ENCODE results near the gene SMYD3. TPM values are rescaled to one million over a fixed set of nuclear protein-coding genes. Genes with fewer than 3 reads are reported as not detected.

The SMYD3 gene
- total and polyA plus RNA-seq, 10 of the 15 experiments (the other 5 are each of a cell fraction or from before 2014, with no cell fraction given): 18.3 to 54.0 (median 24.8) TPM

GRCh38 chr1:246533371-246533905 is 26.4 kb upstream of the SMYD3 start:
- H3K4me2 ChIP-seq (ENCODE audit: control insufficient read depth, insufficient read depth): no peak overlapping the region
- intact Hi-C loops (cut with micrococcal nuclease; ENCODE audit: unreplicated experiment): no loop called here
- no peak for ATAC-seq
- ChIA-PET CTCF (no interaction called here), SMC1A (ENCODE audit: uncharacterized antibody, unreplicated experiment) (interaction anchor here (0.7 to 1.0 kb wide), 2 partner anchors 10 to 36 kb away, joined by 3 to 7 read pairs; no protein-coding TSS in a partner anchor), RAD21 (ENCODE audit: unreplicated experiment) (no interaction called here), POLR2A (interaction anchor here (0.6 kb wide), 1 partner anchor 48 kb away, joined by 4 read pairs; no protein-coding TSS in a partner anchor)
- no peak for DNase-seq (ENCODE audit: low read depth, low spot score)
- H3K27me3 ChIP-seq (replicated peaks in 1 of 2; ENCODE audit: control insufficient read depth in 2 of 2, insufficient read depth in 2 of 2, low read length in 1 of 2): no peaks in the 10 kb centered on the region; a peak in 1 of 4 replicates
- H3K4me1 ChIP-seq (ENCODE audit: control insufficient read depth, insufficient read depth, low read length): no peaks in the 10 kb centered on the region
- no peaks in the 10 kb centered on the region for H3K79me2 ChIP-seq (ENCODE audit: control insufficient read depth, insufficient read depth, low read length)
- WGBS (ENCODE audit: insufficient coverage, insufficient replicate concordance, low lambda C conversion rate, missing lambda C conversion rate): 30% methylated on average over 2 of the region's 2 CpGs
- no peak for TF ChIP-seq USF2 (IDR thresholded peaks at IDR 0.05; ENCODE audit: borderline replicate concordance, low read depth, low read length)
- peaks cover 4% of the 10 kb centered on the region; the same call in 1 of the 3 replicates for H3K9me3 ChIP-seq (replicated peaks; ENCODE audit: control insufficient read depth, insufficient read depth, low read length)
- in situ Hi-C loops (cut with MboI): no loop called here
- no peaks in the 10 kb centered on the region for H3K36me3 ChIP-seq (ENCODE audit: control insufficient read depth in 2 of 2, insufficient read depth in 2 of 2, low read length in 1 of 2)
- no peaks in the 10 kb centered on the region for H4K20me1 ChIP-seq (ENCODE audit: control insufficient read depth, insufficient read depth)
- no peak overlapping the region for H3K4me3 ChIP-seq
- BruUV-seq (replicated peaks): no TSS peak
- no peak overlapping the region for H2AFZ ChIP-seq (ENCODE audit: control insufficient read depth, low read depth, low read length)
- H3K9ac ChIP-seq (ENCODE audit: control insufficient read depth, insufficient read depth, low read length): no peak overlapping the region
- no peak for FAIRE-seq
- H3K27ac ChIP-seq (ENCODE audit: control insufficient read depth, insufficient read depth): no peak overlapping the region

- peaks cover 4% of the 10 kb centered on the region; the same call in 1 of the 2 replicates for H3K4me1 ChIP-seq (ENCODE audit: control insufficient read depth, insufficient read depth, low read length)
- ChIA-PET POLR2A (no interaction called here), CTCF (interaction anchor here (2.0 kb wide), 1 partner anchor 34 kb away, joined by 5 read pairs; no protein-coding TSS in a partner anchor), SMC1A (ENCODE audit: uncharacterized antibody, unreplicated experiment) (no interaction called here), RAD21 (ENCODE audit: unreplicated experiment) (interaction anchor here (0.8 kb wide), 1 partner anchor 35 kb away, joined by 3 read pairs; no protein-coding TSS in a partner anchor)
- in situ Hi-C loops (cut with MboI): no loop called here
- FAIRE-seq (no peak), ATAC-seq (no peak), DNase-seq (ENCODE audit: low read depth, low spot score) (no peak)
- H3K27me3 ChIP-seq (replicated peaks in 1 of 2; ENCODE audit: control insufficient read depth in 2 of 2, insufficient read depth in 2 of 2, low read length in 1 of 2): no peaks in the 10 kb centered on the region; a peak in 1 of 4 replicates
- no peak overlapping the region for H3K27ac ChIP-seq (ENCODE audit: control insufficient read depth, insufficient read depth)
- BruUV-seq (replicated peaks): no TSS peak
- H3K36me3 ChIP-seq (ENCODE audit: control insufficient read depth in 2 of 2, insufficient read depth in 2 of 2, low read length in 1 of 2): no peaks in the 10 kb centered on the region
- H3K9me3 ChIP-seq (replicated peaks; ENCODE audit: control insufficient read depth, insufficient read depth, low read length): peaks cover 4% of the 10 kb centered on the region; the same call in 1 of the 3 replicates
- no peak for TF ChIP-seq RB1 (IDR thresholded peaks at IDR 0.05; ENCODE audit: borderline replicate concordance)
- no peak for TF ChIP-seq BMI1 (IDR thresholded peaks at IDR 0.05; ENCODE audit: borderline replicate concordance)
- TF ChIP-seq IKZF1 (conservative IDR thresholded peaks at IDR 0.05): no peak
- no peak for TF ChIP-seq CEBPB (IDR thresholded peaks at IDR 0.05; ENCODE audit: borderline replicate concordance in 1 of 2, low read depth in 2 of 2, low read length in 2 of 2)
- TF ChIP-seq GABPA (IDR thresholded peaks at IDR 0.05; ENCODE audit: low read depth): no peak
- TF ChIP-seq ZNF207 (IDR thresholded peaks at IDR 0.05; ENCODE audit: borderline replicate concordance): no peak
- H3K4me3 ChIP-seq: no peak overlapping the region
- intact Hi-C loops (cut with micrococcal nuclease; ENCODE audit: unreplicated experiment): no loop called here
- no peak overlapping the region for H3K4me2 ChIP-seq (ENCODE audit: control insufficient read depth, insufficient read depth)
- H2AFZ ChIP-seq (ENCODE audit: control insufficient read depth, low read depth, low read length): no peak overlapping the region
- no peaks in the 10 kb centered on the region for H3K79me2 ChIP-seq (ENCODE audit: control insufficient read depth, insufficient read depth, low read length)
- no peak overlapping the region for H3K9ac ChIP-seq (ENCODE audit: control insufficient read depth, insufficient read depth, low read length)
- 0% methylated on average over 1 of the region's 1 CpG for WGBS (ENCODE audit: insufficient coverage, insufficient replicate concordance, low lambda C conversion rate, missing lambda C conversion rate)
- no peaks in the 10 kb centered on the region for H4K20me1 ChIP-seq (ENCODE audit: control insufficient read depth, insufficient read depth)
Measured at GRCh38 chr1:246532519-246532918, 25.4 kb upstream of the SMYD3 start.
